A673 (cell line): ENCODE data around the gene SORCS3.

Experiments
- EZH2 ChIP-seq: fragments of 200-600 bp; sonication (generic); IDR thresholded peaks from 2 replicates; pipeline ENCODE4 v1.6.1; 2017; ENCODE audit warnings: borderline replicate concordance, low read depth, mild to moderate bottlenecking, mixed read lengths, antibody characterized with exemption, low read length; ENCODE audit not compliant: poor library complexity, severe bottlenecking
- TF ChIP-seq, protein P1 (sequence below): fragments of 300-800, 200-600 bp; sonication (generic); conservative IDR thresholded peaks from 2 replicates; pipeline ENCODE4 v1.5.1; 2017; ENCODE audit warnings: low read depth, mild to moderate bottlenecking, antibody characterized with exemption, low read length, moderate library complexity, mixed read lengths

DNA sequence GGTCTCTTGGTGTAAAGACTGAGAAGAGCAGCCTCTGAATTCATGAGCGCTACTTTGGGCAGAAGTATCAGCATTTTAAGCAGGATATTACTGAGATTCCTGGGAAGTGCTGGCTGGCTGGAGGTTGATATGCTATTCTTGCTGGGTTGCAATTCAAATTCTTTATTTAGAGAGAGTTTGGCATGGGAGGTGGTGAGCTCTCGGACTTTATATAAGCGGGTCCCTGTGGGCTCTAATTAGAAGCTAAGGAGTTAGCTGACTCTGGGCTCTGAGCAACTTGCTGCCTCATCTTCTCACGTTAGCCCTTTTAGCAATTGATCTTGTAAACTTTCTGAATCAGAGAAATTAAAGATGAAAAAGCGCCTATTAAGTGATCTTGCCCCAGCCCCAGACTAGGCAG is 430.9 kb downstream of the SORCS3 start:
- TF ChIP-seq EZH2, result no peak
- TF ChIP-seq, protein P1, sequence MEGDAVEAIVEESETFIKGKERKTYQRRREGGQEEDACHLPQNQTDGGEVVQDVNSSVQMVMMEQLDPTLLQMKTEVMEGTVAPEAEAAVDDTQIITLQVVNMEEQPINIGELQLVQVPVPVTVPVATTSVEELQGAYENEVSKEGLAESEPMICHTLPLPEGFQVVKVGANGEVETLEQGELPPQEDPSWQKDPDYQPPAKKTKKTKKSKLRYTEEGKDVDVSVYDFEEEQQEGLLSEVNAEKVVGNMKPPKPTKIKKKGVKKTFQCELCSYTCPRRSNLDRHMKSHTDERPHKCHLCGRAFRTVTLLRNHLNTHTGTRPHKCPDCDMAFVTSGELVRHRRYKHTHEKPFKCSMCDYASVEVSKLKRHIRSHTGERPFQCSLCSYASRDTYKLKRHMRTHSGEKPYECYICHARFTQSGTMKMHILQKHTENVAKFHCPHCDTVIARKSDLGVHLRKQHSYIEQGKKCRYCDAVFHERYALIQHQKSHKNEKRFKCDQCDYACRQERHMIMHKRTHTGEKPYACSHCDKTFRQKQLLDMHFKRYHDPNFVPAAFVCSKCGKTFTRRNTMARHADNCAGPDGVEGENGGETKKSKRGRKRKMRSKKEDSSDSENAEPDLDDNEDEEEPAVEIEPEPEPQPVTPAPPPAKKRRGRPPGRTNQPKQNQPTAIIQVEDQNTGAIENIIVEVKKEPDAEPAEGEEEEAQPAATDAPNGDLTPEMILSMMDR, result no peak
